Prostate gland (tissue), 2 donors: ENCODE measurements around the gene IDUA.

Source experiments
- CTCF ChIP-seq, 4 experiments: fragments of 200-600 bp in 2 of 4; fragments of 450-650 bp in 2 of 4; sonication (generic) in 2 of 4; IDR thresholded peaks; 1 replicate in 3 of 4; 2 replicates in 1 of 4; pipeline ENCODE4 v1.5.1; 2016 to 2019; ENCODE audit warnings: antibody characterized with exemption in 4 of 4, mild to moderate bottlenecking in 2 of 4, moderate library complexity in 2 of 4
- POLR2A ChIP-seq: fragments of 450-650 bp; IDR thresholded peaks from one replicate; pipeline ENCODE4 v1.6.1; 2016; ENCODE audit warnings: antibody characterized with exemption, mild to moderate bottlenecking
- POLR2AphosphoS5 ChIP-seq: sonication (generic); formaldehyde crosslinking; IDR thresholded peaks from one replicate; pipeline ENCODE4 v1.6.1; 2017; ENCODE audit warnings: antibody characterized with exemption

- TF ChIP-seq POLR2A: no peak
- TF ChIP-seq POLR2AphosphoS5: no peak
- TF ChIP-seq CTCF (IDR thresholded peaks at IDR 0.05): no peak
These were observed 18.0 kb upstream of the IDUA start for GRCh38 chr4:968621-969394.
